HG02981 (cell line): ENCODE measurements around the gene COX8C.

Experiments
- ATAC-seq: cut with Tn5 transposase; IDR thresholded peaks from one replicate; pipeline ENCODE4 v1.9.1; 2021; ENCODE audit warnings: mild to moderate bottlenecking, moderate library complexity; ENCODE audit not compliant: unreplicated experiment

COX8C gene

GRCh38 chr14:93346926-93347721 is at the start of gene COX8C:
TSS of gene COX8C (plus strand) at chr14:93347182. CDS start at chr14:93347269, 87 bp downstream.
- no peak for ATAC-seq

DNA sequence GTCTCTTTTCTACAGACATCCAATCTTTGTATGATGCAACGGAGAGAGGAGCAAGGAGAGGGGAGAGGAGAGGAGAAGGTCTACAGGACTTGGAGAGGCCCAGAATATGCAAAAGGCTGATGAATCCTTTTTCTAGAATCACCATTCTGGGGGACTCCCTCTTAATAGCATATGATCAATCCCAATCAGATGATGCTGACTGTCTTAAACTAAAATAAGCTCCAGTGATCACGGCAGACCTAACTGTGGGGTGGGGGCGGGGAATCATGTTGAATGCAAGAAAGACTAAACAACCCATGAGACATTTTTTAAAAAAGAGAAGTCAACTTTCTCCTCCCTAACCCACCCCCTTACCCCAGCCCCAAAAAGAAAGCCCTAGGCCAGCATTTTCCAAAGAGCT is 47.6 kb upstream of the COX8C start:
- no peak for ATAC-seq

- ATAC-seq: no peak
These were observed 47.1 kb upstream of the COX8C start for GRCh38 chr14:93299866-93300265.

DNA sequence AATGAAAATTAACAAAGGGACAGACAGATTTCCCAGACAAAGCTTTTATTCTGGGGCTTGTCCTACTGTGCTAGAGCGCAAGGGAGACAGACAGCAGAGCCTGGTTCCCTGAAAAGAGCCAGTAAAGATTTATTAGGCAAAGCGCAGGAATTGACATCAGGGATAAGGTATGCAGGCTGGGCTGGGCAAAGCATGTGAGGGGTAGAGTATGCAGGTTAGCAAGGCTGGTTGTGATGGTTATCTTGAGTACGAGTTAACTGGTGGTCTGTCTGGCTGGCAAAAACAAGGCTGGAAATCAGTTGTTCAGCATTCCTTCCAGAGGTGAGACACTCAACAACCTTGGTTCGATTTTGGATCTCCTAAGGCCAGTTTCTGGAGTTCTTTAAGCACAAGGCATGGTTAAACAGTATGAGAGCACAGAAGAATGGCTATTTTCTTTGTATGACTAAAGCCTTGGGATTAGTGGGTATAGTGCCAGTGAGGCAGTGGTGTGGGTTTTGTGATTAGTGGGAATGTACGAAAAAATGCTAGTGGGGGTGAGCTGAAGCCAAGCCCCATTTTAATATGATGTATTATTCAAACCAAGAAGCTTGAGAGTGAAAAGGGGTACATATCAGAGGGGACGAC is 45.0 kb upstream of the COX8C start:
- no peak for ATAC-seq

DNA sequence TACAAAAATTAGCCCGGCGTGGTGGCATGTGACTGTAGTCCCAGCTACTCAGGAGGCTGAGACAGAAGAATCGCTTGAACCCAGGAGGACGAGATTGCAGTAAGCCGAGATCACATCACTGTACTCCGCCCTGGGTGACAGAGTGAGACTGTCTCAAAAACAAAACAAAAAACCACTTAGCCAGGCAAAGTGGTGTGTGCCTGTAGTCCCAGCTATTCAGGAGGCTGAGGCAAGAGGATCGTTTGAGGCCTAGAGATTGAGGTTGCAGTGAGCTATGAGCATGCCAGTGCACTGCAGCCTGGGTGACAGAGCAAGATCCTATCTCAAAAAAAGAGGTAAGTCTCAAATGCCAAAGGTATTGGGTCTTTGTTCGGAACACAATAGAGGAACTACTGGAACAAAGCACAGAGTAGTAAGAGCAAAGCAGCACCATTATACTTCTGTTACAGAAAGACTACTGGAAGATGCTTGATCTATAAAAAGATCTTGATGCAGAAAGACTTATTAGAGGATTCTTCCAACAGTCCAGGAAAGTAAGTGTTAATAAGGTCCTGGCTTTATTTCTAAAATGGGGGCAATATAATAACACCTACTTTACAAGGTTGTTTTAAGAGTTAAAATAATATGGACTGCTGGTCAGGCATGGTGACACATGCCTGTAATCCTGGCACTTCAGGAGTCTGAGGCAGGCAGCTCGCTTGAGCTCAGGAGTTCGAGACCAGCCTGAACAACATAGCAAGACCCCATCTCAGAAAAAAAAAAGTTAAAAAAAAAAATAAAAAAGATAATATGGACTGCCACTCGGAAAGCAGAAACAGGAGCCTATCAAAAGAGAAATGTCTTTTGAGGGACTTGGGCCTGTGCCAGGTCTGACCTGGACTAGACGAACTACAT is 44.0 kb upstream of the COX8C start:
- no peak for ATAC-seq

DNA sequence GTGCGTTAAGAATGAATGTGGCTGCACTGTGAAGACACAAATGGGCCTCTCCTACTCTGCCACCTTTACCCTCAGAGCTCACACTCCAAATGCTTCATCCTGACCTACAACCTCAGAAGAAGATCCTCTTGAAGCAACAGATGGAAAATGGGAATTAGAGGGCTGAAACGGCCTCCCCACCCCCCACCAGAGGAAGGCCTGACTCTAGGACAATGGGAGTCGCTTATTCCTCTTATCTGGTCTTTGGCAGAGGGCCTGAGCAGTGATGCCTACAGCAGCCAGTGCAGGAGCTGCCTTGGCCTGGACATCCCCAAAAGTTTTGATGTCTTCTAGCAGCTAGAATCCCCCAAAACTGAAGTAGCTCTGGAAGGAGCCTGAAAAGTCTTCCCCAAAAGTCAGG is 43.3 kb upstream of the COX8C start:
- ATAC-seq: no peak

GRCh38 chr14:93304771-93305170 is 42.2 kb upstream of the COX8C start:
- no peak for ATAC-seq

DNA sequence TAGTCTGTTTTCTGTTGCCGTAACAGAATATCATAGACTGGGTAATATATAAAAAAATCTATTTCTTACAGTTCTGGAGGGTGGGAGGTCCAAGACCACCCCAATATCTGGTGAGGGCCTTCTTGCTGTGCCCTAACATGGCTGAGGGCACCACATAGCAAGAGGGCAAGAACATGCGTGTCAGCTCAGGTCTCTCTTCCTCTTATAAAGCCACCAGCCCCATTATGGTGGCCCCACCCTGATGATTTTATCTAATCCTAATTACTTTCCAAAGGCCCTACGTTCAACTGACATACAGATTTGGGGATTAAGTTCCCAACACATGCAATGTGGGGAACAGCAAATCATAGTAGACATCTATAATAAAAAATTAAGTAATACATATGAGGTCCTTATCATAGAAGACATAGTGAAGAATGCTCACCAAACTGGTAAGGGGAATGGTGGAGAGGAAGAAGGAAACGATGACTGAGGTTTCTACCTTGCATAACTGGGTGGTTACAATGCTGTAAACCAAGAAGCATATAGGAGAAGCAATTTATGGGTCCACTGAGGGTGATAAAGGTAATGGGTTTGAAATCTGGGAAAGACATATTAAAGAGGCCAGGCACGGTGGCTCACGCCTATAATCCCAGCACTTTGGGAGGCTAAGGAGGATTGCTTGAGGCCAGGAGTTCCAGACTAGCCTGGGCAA is 41.1 kb upstream of the COX8C start:
- ATAC-seq: no peak

DNA sequence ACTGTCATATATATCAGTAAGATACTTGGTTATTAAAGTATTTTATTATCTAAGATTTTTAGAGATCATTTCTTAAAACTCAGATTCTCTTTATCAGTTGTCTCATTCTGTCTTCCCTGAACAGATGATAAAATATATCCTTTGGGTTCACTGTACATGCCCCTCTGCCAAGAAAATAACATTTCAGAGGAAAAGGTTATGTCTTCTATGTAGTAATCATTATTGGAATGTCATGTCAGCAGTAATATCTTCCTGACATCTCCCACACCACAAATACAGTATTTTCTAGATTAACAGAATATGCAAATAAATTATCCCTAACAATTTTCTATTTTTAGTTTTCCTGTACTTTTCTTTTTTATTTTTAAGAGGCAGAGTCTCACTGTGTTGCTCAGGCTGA is 40.2 kb upstream of the COX8C start:
- ATAC-seq: no peak

DNA sequence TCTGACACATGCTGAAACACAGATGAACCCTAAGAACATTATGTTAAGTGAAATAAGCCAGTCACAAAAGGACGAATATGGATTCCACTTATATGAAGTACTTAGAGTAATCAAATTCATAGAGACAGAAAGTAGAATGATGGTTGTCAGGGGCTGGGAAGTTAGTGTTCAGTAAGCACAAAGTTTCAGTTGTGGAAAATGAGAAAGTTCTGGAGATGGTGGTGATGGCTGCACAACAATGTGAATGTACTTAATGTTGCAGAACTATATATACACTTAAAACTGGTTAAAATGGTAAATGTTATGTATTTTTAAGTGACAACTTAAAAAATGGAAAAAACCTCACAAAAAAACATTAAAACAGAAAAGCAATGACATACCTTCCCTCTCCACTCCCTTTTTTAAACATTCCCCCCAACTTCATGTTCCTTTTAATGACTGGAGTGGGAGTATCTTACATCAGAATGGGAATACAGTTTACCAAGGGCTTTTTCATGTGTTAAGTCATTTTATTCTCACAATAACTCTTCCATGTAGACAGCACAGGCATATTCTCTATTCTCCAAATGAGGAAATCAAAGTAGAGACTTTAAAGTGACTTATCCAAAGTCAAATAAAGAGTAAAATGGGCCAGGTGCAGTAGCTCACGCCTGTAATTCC is 38.2 kb upstream of the COX8C start:
- ATAC-seq: no peak

DNA sequence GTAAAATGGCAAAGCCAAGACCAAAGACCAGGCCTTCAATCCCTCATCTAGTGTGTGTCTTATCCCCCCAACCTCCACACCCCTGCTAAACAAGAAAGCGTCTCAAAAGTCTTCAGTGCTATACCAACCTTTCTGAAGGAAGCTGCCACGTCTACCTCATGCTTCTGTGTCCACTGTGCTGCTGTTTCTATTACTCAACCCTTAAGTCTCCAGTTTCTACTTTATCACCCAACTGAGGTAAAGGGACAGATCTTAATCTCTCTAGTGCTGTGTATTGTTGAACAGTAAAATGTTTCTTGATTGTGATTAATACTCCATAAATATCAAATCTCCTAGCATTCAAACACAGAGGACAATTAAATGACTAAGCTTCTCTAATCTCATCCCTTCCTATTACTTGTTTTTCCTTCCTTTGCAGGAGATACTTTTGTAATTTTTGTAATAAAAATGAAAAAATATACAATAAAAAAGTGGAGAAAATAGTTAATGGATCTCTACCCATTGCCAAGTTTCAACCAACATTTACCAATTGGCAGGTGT is 37.5 kb upstream of the COX8C start:
- ATAC-seq: no peak

- no peak for ATAC-seq
These were observed 35.9 kb upstream of the COX8C start for GRCh38 chr14:93311082-93311481.

DNA sequence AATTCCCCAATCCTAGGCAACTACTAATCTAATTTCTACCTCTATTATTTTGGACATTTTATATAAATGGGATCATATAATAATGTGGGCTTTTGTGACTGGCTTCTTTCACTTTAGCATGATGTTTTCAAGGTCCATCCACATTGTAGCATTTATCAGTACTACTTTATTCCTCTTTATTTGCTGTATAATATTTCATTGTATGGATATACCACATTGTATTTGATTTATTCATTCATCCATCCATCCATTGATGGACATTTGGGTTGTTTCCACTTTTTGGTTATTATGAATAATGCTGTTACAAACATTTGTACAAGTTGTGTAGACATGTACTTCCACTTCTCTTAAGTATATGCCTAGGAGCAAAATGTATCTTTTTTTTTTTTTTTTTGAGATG is 31.4 kb upstream of the COX8C start:
- ATAC-seq: no peak

GRCh38 chr14:93316716-93317115 is 30.3 kb upstream of the COX8C start:
- no peak for ATAC-seq

DNA sequence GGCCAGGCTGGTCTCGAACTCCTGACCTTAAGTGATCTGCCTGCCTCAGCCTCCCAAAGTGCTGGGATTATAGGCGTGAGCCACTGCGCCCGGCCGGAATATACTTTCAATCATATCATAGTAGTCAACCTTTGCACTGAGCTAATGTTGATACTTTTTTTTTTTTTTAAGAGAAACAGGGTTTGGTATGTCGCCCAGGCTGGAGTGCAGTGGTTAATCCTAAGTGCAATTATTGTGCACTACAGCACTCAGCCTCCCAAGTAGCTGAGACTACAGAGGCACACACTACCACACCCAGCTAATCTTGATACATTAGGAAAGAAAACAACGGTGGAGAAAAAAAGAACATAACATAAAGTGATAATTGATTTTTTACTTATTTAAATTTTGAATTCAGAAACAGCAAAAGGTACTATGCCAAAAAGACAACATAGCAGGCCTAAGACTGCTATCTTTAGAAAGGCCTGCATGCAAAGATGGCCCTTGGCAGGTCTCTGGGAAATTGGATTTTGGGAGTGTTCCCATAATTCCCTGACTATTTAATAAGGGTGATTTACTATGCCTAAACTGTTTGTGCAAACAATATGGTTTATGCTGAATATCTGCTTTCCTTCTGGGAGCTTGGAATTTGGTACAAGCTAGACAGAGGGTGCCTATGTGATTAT is 29.6 kb upstream of the COX8C start:
- ATAC-seq: no peak

GRCh38 chr14:93317875-93318807 is 28.8 kb upstream of the COX8C start:
- no peak for ATAC-seq

GRCh38 chr14:93318927-93319326 is 28.1 kb upstream of the COX8C start:
- no peak for ATAC-seq

DNA sequence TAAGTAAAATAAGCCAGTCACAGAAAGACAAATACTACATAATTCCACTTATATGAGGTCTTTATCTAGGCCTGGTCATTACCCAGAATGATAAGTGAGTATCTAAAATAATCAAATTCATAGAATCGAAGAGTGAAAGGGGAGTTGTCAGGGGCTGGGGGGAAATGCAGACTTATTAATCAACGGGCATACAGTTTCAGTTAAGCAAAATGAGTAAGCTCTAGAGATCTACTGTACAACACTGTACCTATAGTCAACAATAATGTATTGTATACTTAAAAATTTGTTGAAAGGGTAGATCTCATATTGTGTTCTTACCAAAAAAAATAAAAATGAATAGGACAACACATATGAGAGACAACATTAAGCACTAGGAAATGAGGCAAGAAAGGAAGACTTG is 27.5 kb upstream of the COX8C start:
- ATAC-seq: no peak

GRCh38 chr14:93319958-93320357 is 27.0 kb upstream of the COX8C start:
- ATAC-seq: no peak
